ENCODE data around the gene FRMD8.

Gene FRMD8

DNA sequence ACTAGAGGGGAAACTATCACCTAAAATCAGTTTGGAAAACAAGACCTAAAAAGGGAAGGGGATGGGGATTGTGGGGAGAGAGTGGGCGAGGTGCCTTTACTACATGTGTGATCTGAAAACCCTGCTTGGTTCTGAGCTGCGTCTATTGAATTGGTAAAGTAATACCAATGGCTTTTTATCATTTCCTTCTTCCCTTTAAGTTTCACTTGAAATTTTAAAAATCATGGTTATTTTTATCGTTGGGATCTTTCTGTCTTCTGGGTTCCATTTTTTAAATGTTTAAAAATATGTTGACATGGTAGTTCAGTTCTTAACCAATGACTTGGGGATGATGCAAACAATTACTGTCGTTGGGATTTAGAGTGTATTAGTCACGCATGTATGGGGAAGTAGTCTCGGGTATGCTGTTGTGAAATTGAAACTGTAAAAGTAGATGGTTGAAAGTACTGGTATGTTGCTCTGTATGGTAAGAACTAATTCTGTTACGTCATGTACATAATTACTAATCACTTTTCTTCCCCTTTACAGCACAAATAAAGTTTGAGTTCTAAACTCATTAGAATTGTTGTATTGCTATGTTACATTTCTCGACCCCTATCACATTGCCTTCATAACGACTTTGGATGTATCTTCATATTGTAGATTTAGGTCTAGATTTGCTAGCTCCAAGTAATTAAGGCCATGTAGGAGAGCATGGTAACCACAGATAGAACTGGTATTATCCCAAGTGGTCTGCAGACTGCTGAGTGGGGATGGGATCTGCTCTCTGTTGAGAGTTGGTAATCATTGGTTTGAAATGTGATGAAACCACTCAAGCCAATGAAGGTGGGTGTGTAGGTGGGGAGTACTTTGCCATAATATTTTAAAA lies 39.8 kb downstream of the FRMD8 start:
- peaks cover 26% of the 10 kb centered on the region for H3K36me3 ChIP-seq (ENCODE audit: insufficient read depth, low read length)
- H3K9me3 ChIP-seq (ENCODE audit: control insufficient read depth, insufficient read depth, low read length) = no peaks in the 10 kb centered on the region
- peak overlapping the region; percentile 87; the same call in 1 of the 2 replicates for H3K9ac ChIP-seq (ENCODE audit: low read depth, low read length)
- 0 out of 2 replicates have a peak, but pooled peaks cover 3% of the 10 kb centered on the region for H3K4me1 ChIP-seq (ENCODE audit: insufficient read depth, low read length)

DNA sequence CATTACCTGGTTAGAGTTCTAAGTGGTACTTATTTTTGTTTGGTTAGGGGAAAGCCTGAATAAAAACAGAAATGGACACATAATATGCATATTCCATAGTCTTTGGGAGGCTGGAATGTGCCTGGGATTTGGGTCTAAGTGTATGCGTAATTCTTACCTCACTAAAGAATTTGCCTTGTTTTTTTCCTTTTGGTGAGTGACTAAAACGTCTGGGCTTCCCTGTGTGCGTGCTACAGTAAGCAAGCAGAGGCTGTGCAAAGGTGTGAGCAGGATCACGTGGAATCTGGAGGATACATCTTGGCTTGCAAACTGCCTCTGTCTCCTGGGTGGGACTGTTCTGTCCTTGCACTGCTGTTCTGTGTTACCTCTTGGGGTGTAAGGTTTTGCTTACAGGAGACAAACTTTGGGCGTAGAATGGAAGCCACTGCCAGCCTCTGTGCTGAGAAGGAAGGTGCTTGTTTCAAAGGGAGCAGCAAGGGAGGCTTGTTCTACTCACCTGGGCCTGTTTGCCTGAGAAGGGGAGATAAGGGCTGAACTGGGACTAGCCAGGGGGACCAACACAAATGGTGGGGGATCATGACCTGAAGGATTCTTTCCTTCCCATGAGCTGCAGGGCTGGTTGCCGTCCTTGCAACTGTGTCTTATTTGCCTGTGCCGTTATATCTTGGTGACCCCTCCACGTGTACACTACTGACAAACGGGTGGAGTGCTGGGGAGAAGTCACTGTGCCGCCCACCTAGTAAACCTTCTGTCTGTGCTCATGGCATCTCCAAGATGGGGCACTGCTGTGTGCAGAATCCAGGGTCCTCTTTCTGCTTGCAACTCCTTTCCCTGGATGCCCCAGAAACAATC lies 40.6 kb downstream of the FRMD8 start:
- Histone ChIP-seq H3K9me3 (ENCODE audit: control insufficient read depth, insufficient read depth, low read length) (no peaks in the 10 kb centered on the region), H3K9ac (ENCODE audit: low read depth, low read length) (peak overlapping the region; percentile 87; the same call in 1 of the 2 replicates), H3K4me1 (ENCODE audit: insufficient read depth, low read length) (0 out of 2 replicates have a peak, but pooled peaks cover 3% of the 10 kb centered on the region), H3K36me3 (ENCODE audit: insufficient read depth, low read length) (peaks cover 29% of the 10 kb centered on the region)

DNA sequence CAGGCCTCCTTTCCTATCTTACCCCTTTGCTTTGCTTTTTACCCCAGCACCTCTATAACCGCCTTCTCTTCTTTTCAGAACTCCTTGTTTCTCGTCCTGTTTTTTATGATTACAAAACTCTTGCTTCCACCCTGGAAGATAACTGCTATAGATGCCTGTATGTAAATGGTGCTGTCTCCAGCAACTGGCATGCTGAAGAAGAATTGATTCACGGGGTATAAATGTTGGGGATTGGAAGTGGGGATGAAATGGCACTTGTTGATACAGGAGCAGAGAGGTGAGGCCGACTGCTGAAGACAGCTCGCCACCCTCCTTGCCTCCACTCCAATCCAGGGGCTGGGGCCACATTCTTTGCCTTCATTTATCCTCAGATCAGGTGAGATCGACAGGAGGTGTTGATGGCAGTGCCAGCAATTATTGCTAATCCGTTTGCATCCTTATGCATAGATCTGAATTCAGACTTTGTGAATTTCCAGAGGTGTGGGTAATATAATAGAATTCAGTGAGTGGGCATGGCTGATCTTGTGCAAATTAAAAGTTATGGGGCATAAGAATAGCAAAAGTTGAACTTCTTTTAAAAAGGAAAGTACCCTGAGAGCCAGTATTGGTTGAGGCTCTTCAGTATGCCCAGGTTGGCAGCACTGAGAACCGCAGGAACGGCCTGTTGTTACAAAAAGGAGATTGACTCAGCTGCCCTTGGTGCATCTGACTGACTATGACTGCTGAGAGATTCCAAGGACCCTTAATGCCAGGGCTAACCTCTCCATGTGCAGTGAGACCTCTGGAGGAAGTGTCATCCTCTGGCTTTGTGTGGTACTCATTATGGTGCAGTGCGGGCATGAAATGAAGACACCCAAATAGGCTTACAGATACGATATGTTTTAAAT lies 41.5 kb downstream of the FRMD8 start:
- Histone ChIP-seq H3K9me3 (ENCODE audit: control insufficient read depth, insufficient read depth, low read length) (no peaks in the 10 kb centered on the region), H3K36me3 (ENCODE audit: insufficient read depth, low read length) (peaks cover 29% of the 10 kb centered on the region), H3K9ac (ENCODE audit: low read depth, low read length) (peak overlapping the region; percentile 87; the same call in 1 of the 2 replicates), H3K4me1 (ENCODE audit: insufficient read depth, low read length) (0 out of 2 replicates have a peak, but pooled peaks cover 3% of the 10 kb centered on the region)

DNA sequence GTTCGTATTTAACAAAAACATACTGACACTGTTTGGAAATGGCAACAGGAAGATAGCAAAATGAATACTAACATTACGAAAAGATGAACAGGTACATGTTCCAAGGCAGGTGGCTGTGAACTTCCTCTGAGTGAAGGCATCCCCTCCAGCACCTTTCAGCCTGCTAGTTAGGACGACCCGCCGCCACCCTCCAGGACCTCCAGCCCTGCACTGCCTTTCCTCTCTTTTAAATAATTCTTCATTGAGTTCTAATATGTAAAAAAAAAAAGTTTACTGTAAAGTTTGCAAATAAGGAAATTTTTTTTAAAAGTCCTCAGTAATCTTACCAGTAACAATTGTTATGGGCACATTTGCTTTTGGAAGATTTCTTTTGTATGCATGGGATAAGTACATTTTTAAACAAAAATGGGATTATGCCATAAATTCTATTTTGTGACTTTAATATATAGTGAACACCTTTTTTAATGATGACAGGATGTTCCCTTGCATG lies 42.2 kb downstream of the FRMD8 start:
- Histone ChIP-seq H3K9me3 (ENCODE audit: control insufficient read depth, insufficient read depth, low read length) (no peaks in the 10 kb centered on the region), H3K9ac (ENCODE audit: low read depth, low read length) (no peak overlapping the region; the same call in 1 of the 2 replicates), H3K4me1 (ENCODE audit: insufficient read depth, low read length) (0 out of 2 replicates have a peak, but pooled peaks cover 3% of the 10 kb centered on the region), H3K36me3 (ENCODE audit: insufficient read depth, low read length) (peaks cover 27% of the 10 kb centered on the region)

DNA sequence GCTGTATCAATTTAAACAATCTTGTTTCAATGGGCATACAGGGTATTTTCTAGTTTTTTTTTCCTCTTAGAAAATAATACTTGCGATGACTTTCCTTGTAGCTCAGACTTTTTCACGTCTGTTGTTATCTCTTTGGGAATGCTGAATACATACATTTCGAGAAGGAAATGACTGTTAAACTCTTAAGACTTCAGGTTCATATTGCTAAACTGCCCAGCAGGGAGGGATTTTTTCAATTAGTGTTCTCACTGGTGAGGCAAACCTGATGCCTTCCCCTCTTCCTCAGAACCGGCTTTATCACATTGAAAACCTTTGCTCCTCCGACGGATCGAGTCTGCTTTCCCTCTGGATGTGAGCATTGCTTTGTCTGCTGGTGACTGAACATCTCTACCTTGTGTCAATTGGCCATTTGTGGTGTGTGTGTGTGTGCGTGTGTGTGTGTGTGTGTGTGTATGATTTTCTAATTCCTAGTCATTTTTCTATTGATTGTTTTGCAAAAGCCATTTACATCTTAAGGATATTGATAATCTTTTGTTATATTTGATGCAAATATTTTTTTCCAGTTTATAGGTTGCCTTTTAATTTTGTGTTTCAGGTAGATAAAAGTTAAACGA lies 42.7 kb downstream of the FRMD8 start:
- Histone ChIP-seq H3K4me1 (ENCODE audit: insufficient read depth, low read length) (0 out of 2 replicates have a peak, but pooled peaks cover 3% of the 10 kb centered on the region), H3K9me3 (ENCODE audit: control insufficient read depth, insufficient read depth, low read length) (no peaks in the 10 kb centered on the region), H3K36me3 (ENCODE audit: insufficient read depth, low read length) (peaks cover 25% of the 10 kb centered on the region), H3K9ac (ENCODE audit: low read depth, low read length) (no peak overlapping the region; the same call in 1 of the 2 replicates)

GRCh38 chr11:65429724-65430405 lies 43.4 kb downstream of the FRMD8 start:
- H3K4me1 ChIP-seq (ENCODE audit: insufficient read depth, low read length) = 0 out of 2 replicates have a peak, but pooled peaks cover 3% of the 10 kb centered on the region

GRCh38 chr11:65430406-65431217 lies 44.2 kb downstream of the FRMD8 start:
- no peak overlapping the region for H3K9ac ChIP-seq (ENCODE audit: low read depth, low read length)
- H3K9me3 ChIP-seq (ENCODE audit: control insufficient read depth, insufficient read depth, low read length) = no peaks in the 10 kb centered on the region
- peaks cover 24% of the 10 kb centered on the region for H3K36me3 ChIP-seq (ENCODE audit: insufficient read depth, low read length)
- H3K4me1 ChIP-seq (ENCODE audit: insufficient read depth, low read length) = 0 out of 2 replicates have a peak, but pooled peaks cover 3% of the 10 kb centered on the region

More at GRCh38 chr11:65429724-65430405, 43.4 kb downstream of the FRMD8 start:
- H3K36me3 ChIP-seq (ENCODE audit: insufficient read depth, low read length) = peaks cover 26% of the 10 kb centered on the region
- no peaks in the 10 kb centered on the region for H3K9me3 ChIP-seq (ENCODE audit: control insufficient read depth, insufficient read depth, low read length)
- H3K9ac ChIP-seq (ENCODE audit: low read depth, low read length) = no peak overlapping the region; the same call in 1 of the 2 replicates

DNA sequence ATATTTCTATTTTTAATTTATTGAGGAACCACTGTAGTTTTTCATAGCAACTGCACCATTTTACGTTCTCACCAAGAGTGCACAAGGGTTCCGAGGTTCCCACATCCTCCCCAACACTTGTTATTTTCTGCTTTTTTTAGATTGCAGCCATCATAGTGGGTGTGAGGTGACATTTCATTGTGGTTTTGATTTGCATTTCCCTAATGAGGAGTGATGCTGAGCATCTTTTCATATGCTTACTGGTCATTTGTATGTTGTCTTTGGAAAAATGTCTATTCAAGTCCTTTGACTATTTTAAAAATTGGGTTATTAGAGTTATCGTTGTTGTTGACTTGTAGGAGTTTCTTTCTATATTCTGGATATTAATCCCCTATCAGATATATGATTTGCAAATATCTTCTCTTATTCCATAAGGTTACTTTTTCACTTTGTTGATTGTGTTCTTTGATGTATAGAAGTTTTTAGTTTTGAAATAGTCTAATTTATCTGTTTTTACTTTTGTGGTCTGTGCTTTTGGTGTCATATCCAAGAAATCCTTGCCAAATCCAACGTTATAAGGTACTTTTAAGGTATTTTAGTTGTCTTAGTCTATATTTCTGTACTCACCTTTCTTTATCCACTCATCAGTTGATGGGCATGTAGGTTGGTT lies 45.1 kb downstream of the FRMD8 start:
- 0 out of 2 replicates have a peak, but pooled peaks cover 3% of the 10 kb centered on the region for H3K4me1 ChIP-seq (ENCODE audit: insufficient read depth, low read length)
- peaks cover 27% of the 10 kb centered on the region for H3K36me3 ChIP-seq (ENCODE audit: insufficient read depth, low read length)
- H3K9me3 ChIP-seq (ENCODE audit: control insufficient read depth, insufficient read depth, low read length) = no peaks in the 10 kb centered on the region
- H3K9ac ChIP-seq (ENCODE audit: low read depth, low read length) = no peak overlapping the region

- Histone ChIP-seq H3K9ac (ENCODE audit: low read depth, low read length) (no peak overlapping the region), H3K36me3 (ENCODE audit: insufficient read depth, low read length) (peaks cover 25% of the 10 kb centered on the region), H3K9me3 (ENCODE audit: control insufficient read depth, insufficient read depth, low read length) (no peaks in the 10 kb centered on the region), H3K4me1 (ENCODE audit: insufficient read depth, low read length) (0 out of 2 replicates have a peak, but pooled peaks cover 2% of the 10 kb centered on the region)
Observed at GRCh38 chr11:65432100-65432650, 45.7 kb downstream of the FRMD8 start.

DNA sequence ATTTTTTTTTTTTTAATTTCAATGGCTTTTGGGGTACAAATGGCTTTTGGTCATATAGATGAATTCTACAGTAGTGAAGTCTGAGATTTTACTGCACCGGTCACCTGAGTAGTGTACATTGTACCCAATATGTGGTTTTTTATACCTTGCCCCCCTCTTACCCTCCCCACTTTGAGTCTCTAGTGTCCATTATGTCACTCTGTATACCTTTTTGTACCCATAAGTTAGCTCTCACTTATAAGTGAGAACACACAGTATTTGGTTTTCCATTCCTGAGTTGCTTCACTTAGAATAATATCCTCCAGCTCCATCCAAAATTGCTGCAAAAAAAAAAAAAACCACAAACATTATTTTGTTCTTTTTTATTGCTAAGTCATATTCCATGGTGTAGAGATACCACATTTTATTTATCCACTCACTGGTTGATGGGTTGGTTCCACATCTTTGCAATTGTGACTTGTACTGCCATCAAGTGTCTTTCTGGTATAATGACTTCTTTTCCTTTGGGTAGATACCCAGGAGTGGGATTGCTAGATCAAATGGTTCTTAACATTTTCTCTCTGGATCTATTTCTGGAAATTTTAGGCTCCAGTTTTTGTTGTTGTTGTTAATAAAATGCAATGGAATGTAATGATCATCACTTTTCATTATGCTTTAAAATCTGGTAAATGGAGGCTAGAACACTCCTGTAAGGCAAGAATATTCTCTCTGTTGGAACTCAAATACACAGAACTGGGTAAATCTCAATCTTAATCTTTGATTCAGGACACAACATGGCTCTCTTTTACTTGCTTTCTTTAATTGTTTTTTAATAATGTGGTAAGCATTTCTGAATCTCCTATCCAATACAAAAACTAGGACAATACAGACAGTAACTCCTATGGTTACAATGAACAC lies 46.5 kb downstream of the FRMD8 start:
- Histone ChIP-seq H3K4me1 (ENCODE audit: insufficient read depth, low read length) (no peaks in the 10 kb centered on the region), H3K36me3 (ENCODE audit: insufficient read depth, low read length) (peaks cover 25% of the 10 kb centered on the region), H3K9ac (ENCODE audit: low read depth, low read length) (no peak overlapping the region), H3K9me3 (ENCODE audit: control insufficient read depth, insufficient read depth, low read length) (no peaks in the 10 kb centered on the region)

DNA sequence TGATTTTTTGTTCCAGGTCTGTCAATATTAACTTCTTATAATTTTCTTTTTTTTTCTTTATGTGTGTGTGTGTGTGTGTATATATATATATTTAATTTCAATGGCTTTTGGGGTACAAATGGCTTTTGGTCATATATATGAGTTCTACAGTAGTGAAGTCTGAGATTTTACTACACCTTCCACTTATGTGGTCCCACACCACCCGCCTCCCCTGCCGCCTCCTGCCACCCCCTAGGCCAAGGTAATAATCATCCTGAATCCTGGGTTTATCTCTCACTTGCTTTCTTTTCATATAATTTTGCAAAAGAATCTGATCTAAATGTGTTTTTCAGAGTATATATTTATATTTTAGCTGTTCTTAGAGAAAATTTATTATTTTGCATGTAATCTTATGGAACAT lies 47.2 kb downstream of the FRMD8 start:
- Histone ChIP-seq H3K4me1 (ENCODE audit: insufficient read depth, low read length) (no peaks in the 10 kb centered on the region), H3K36me3 (ENCODE audit: insufficient read depth, low read length) (peaks cover 25% of the 10 kb centered on the region)

More for the DNA sequence above, 47.2 kb downstream of the FRMD8 start:
- Histone ChIP-seq H3K9me3 (ENCODE audit: control insufficient read depth, insufficient read depth, low read length) (no peaks in the 10 kb centered on the region), H3K9ac (ENCODE audit: low read depth, low read length) (no peak overlapping the region)

All from ES-I3 (cell line).